ENCODE measurements around the gene PTGDS.

- TF ChIP-seq CTCF (IDR thresholded peaks at IDR 0.05; ENCODE audit: low read depth, low read length) (no peak), EZH2phosphoT487 (IDR thresholded peaks at IDR 0.05; ENCODE audit: low read depth) (no peak)
These were observed 53.5 kb downstream of the PTGDS start for GRCh38 chr9:137030538-137031527.

All from OCI-LY3 (cell line).